Activated CD4-positive, alpha-beta T cell treated with anti-CD3 and anti-CD28 coated beads, Interleukin-2, amount 10 ng/mL, durations not matched to agents 24 days and 14 days (primary cell): ENCODE data around the gene MAU2. TPM values are rescaled to one million over a fixed set of nuclear protein-coding genes. Genes with fewer than 3 reads are reported as not detected.
"Not testable (repeated sequence)": the region's sequence is repeated elsewhere in the genome, so short reads cannot be mapped to it uniquely, and the experiment has no call there.

Source experiments
- DNase-seq: peaks from one replicate; pipeline ENCODE4 v3.0.0; 2022
- H3K27ac Mint-ChIP-seq: one replicate; pipeline ENCODE4 v1.8.0; 2022; ENCODE audit warnings: mild to moderate bottlenecking, mixed read lengths
- H3K27me3 Mint-ChIP-seq: one replicate; pipeline ENCODE4 v1.8.0; 2022; ENCODE audit warnings: mixed read lengths
- H3K36me3 Mint-ChIP-seq: one replicate; pipeline ENCODE4 v1.8.0; 2022; ENCODE audit warnings: low read depth, mild to moderate bottlenecking, mixed read lengths
- H3K4me1 Mint-ChIP-seq: one replicate; pipeline ENCODE4 v1.8.0; 2021; ENCODE audit warnings: mixed read lengths
- H3K4me3 Mint-ChIP-seq: one replicate; pipeline ENCODE4 v1.8.0; 2022; ENCODE audit warnings: mild to moderate bottlenecking, moderate library complexity, mixed read lengths
- H3K9me3 Mint-ChIP-seq: one replicate; pipeline ENCODE4 v1.8.0; 2021; ENCODE audit warnings: mixed read lengths
- intact Hi-C: fragments of 100-400 bp; cut with micrococcal nuclease; formaldehyde crosslinking; loops from one replicate; pipeline ENCODE4 v1.15.1; 2023
- total RNA-seq: library from RNA; stranded (reverse); gene quantifications from 2 replicates; pipeline ENCODE4 v1.2.3, GENCODE V29; 2022

The MAU2 gene
- total RNA-seq, 1 donor from 2014 or later, result 73.0 TPM

GRCh38 chr19:19345232-19345631, 24.6 kb downstream of the MAU2 start:
- Mint-ChIP-seq H3K4me3 (no peak overlapping the region), H3K9me3 (no peaks in the 10 kb centered on the region), H3K4me1 (no peaks in the 10 kb centered on the region), H3K27ac (no peak overlapping the region), H3K27me3 (no peaks in the 10 kb centered on the region), H3K36me3 (peaks cover 50% of the 10 kb centered on the region)
- no peak for DNase-seq
- intact Hi-C loops, result no loop called here

- Mint-ChIP-seq H3K4me1 (no peaks in the 10 kb centered on the region), H3K36me3 (peaks cover 50% of the 10 kb centered on the region), H3K27me3 (no peaks in the 10 kb centered on the region), H3K27ac (no peak overlapping the region), H3K9me3 (no peaks in the 10 kb centered on the region), H3K4me3 (no peak overlapping the region)
- intact Hi-C loops, result no loop called here
- DNase-seq, result no peak
These were observed 25.3 kb downstream of the MAU2 start for GRCh38 chr19:19345970-19346369.

GRCh38 chr19:19347401-19348110, 26.9 kb downstream of the MAU2 start:
- H3K4me3 Mint-ChIP-seq, result no peak overlapping the region
- H3K9me3 Mint-ChIP-seq, result no peaks in the 10 kb centered on the region
- DNase-seq, result no peak
- H3K4me1 Mint-ChIP-seq, result no peaks in the 10 kb centered on the region
- H3K27ac Mint-ChIP-seq, result no peak overlapping the region
- intact Hi-C loops, result no loop called here
- no peaks in the 10 kb centered on the region for H3K27me3 Mint-ChIP-seq
- H3K36me3 Mint-ChIP-seq, result peaks cover 54% of the 10 kb centered on the region

GRCh38 chr19:19348266-19348665, 27.6 kb downstream of the MAU2 start:
- H3K27ac Mint-ChIP-seq, result no peak overlapping the region
- no peak for DNase-seq
- H3K27me3 Mint-ChIP-seq, result no peaks in the 10 kb centered on the region
- intact Hi-C loops, result no loop called here
- no peak overlapping the region for H3K4me3 Mint-ChIP-seq
- no peaks in the 10 kb centered on the region for H3K4me1 Mint-ChIP-seq
- H3K36me3 Mint-ChIP-seq, result peaks cover 51% of the 10 kb centered on the region
- no peaks in the 10 kb centered on the region for H3K9me3 Mint-ChIP-seq

GRCh38 chr19:19349365-19349764, 28.7 kb downstream of the MAU2 start:
- Mint-ChIP-seq H3K27ac (no peak overlapping the region), H3K4me3 (no peak overlapping the region), H3K4me1 (no peaks in the 10 kb centered on the region), H3K27me3 (no peaks in the 10 kb centered on the region), H3K36me3 (peaks cover 47% of the 10 kb centered on the region), H3K9me3 (no peaks in the 10 kb centered on the region)
- intact Hi-C loops, result no loop called here
- DNase-seq, result no peak

GRCh38 chr19:19350756-19351155, 30.1 kb downstream of the MAU2 start:
- H3K4me1 Mint-ChIP-seq, DNase-seq, H3K4me3 Mint-ChIP-seq, H3K27ac Mint-ChIP-seq, H3K27me3 Mint-ChIP-seq, H3K9me3 Mint-ChIP-seq, intact Hi-C loops: not testable (repeated sequence)
- H3K36me3 Mint-ChIP-seq, result peaks cover 39% of the 10 kb centered on the region

GRCh38 chr19:19352823-19353222, 32.2 kb downstream of the MAU2 start:
- DNase-seq, result no peak
- Mint-ChIP-seq H3K4me1 (peaks cover under 1% of the 10 kb centered on the region), H3K9me3 (no peaks in the 10 kb centered on the region), H3K27me3 (no peaks in the 10 kb centered on the region), H3K27ac (no peak overlapping the region), H3K4me3 (no peak overlapping the region), H3K36me3 (peaks cover 32% of the 10 kb centered on the region)
- intact Hi-C loops, result no loop called here

- Mint-ChIP-seq H3K4me1 (peaks cover 8% of the 10 kb centered on the region), H3K36me3 (peaks cover 28% of the 10 kb centered on the region), H3K27me3 (no peaks in the 10 kb centered on the region), H3K9me3 (no peaks in the 10 kb centered on the region), H3K4me3 (no peak overlapping the region), H3K27ac (no peak overlapping the region)
- no peak for DNase-seq
- intact Hi-C loops, result no loop called here
These were observed 33.4 kb downstream of the MAU2 start for GRCh38 chr19:19354007-19354406.

GRCh38 chr19:19354932-19355331, 34.3 kb downstream of the MAU2 start:
- Mint-ChIP-seq H3K36me3 (peaks cover 21% of the 10 kb centered on the region), H3K27ac (no peak overlapping the region), H3K4me3 (no peak overlapping the region), H3K4me1 (peaks cover 8% of the 10 kb centered on the region), H3K27me3 (no peaks in the 10 kb centered on the region), H3K9me3 (no peaks in the 10 kb centered on the region)
- no peak for DNase-seq
- intact Hi-C loops, result no loop called here

- H3K4me3 Mint-ChIP-seq, result no peak overlapping the region
- H3K4me1 Mint-ChIP-seq, result peaks cover 8% of the 10 kb centered on the region
- H3K36me3 Mint-ChIP-seq, result peaks cover 18% of the 10 kb centered on the region
- no peak for DNase-seq
- no peaks in the 10 kb centered on the region for H3K9me3 Mint-ChIP-seq
- intact Hi-C loops, result no loop called here
- H3K27me3 Mint-ChIP-seq, result no peaks in the 10 kb centered on the region
- H3K27ac Mint-ChIP-seq, result no peak overlapping the region
These were observed 35.0 kb downstream of the MAU2 start for GRCh38 chr19:19355606-19356139.

- Mint-ChIP-seq H3K36me3 (peaks cover 18% of the 10 kb centered on the region), H3K27me3 (no peaks in the 10 kb centered on the region), H3K9me3 (no peaks in the 10 kb centered on the region), H3K27ac (no peak overlapping the region), H3K4me3 (no peak overlapping the region), H3K4me1 (peaks cover 14% of the 10 kb centered on the region)
- DNase-seq, result no peak
- intact Hi-C loops, result no loop called here
These were observed 35.9 kb downstream of the MAU2 start for GRCh38 chr19:19356500-19356899.

- Mint-ChIP-seq H3K4me3 (no peak overlapping the region), H3K27me3 (no peaks in the 10 kb centered on the region), H3K36me3 (peaks cover 17% of the 10 kb centered on the region), H3K27ac (no peak overlapping the region), H3K9me3 (no peaks in the 10 kb centered on the region), H3K4me1 (peaks cover 17% of the 10 kb centered on the region)
- intact Hi-C loops, result no loop called here
- DNase-seq, result no peak
These were observed 36.4 kb downstream of the MAU2 start for GRCh38 chr19:19356901-19357566.

- intact Hi-C loops, result loop anchor here (5.0 kb wide), 1 partner anchor 214 kb away; no protein-coding TSS in a partner anchor
- Mint-ChIP-seq H3K27me3 (no peaks in the 10 kb centered on the region), H3K36me3 (peaks cover 8% of the 10 kb centered on the region), H3K4me1 (peaks cover 24% of the 10 kb centered on the region), H3K9me3 (no peaks in the 10 kb centered on the region), H3K4me3 (no peak overlapping the region), H3K27ac (peak overlapping the region; percentile 78)
- peak; percentile 91 for DNase-seq
These were observed 40.5 kb downstream of the MAU2 start for GRCh38 chr19:19361075-19361594.

GRCh38 chr19:19362075-19362474, 41.4 kb downstream of the MAU2 start:
- no peaks in the 10 kb centered on the region for H3K27me3 Mint-ChIP-seq
- H3K4me3 Mint-ChIP-seq, result no peak overlapping the region
- H3K9me3 Mint-ChIP-seq, result no peaks in the 10 kb centered on the region
- DNase-seq, result no peak
- H3K4me1 Mint-ChIP-seq, result peaks cover 28% of the 10 kb centered on the region
- peaks cover 8% of the 10 kb centered on the region for H3K36me3 Mint-ChIP-seq
- intact Hi-C loops, result loop anchor here (5.0 kb wide), 1 partner anchor 215 kb away; no protein-coding TSS in a partner anchor
- peak overlapping the region; percentile 69 for H3K27ac Mint-ChIP-seq
